GM21528 (cell line): ENCODE data around the gene MALL.
"Not testable (repeated sequence)": the region's sequence is repeated elsewhere in the genome, so short reads cannot be mapped to it uniquely, and the experiment has no call there.

Source experiments
- ATAC-seq: cut with Tn5 transposase; IDR thresholded peaks from one replicate; pipeline ENCODE4 v1.9.1; 2021; ENCODE audit warnings: mild to moderate bottlenecking, moderate library complexity; ENCODE audit not compliant: unreplicated experiment, low FRiP score

Gene MALL

DNA sequence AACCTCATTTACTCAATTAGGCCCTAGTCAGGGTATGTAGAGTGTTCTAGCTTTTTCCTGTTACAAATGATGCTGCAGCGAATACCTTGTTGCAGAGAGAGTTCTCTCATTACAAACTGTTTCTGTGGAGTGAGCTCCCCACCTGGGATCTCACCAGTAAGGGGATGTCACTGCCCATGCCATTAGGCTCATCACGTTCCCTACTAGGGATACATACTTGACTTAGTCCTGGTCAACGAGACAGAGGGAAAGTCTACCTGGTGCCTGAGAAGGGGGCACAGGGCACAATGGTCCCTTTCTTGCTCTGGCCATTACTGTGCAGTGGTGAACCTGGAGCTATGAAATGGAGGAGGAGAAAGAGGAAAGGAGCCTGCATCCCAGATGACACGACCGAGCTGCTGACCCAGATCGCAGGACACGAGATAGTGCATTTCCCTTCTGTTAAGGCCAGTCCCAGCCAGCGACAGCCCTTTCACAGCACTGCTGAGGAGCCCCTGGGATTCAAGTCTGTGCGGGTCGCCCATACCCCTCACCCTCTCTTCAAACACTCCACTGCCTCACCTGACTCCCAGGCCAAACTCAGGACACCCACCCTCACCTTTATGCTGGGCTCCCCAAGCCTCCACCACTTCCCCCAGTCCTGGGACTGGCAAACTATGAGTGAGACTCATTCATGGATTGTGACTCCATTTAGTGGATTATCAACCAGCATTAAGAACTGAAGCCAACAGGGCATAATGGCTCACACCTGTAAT is 16.0 kb downstream of the MALL start:
- no peak for ATAC-seq

DNA sequence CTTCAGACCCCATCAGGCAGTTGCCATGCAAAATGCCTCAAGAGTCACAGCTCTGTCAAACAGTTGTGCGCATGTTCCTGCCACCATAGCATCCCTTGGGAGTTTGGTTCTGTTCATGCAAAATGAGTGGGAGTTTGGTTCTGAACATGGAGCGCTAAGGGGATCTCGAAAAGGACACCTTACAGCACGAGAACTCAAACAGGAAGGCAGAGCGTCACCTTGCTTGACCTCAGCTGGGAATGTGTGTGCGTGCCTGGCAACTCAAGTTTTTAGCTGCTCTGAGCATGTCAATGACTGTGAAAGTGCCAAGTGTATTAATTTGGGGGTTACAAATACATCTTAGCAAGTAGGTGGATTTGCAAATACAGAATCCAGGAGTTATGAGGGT is 16.6 kb downstream of the MALL start:
- no peak for ATAC-seq

DNA sequence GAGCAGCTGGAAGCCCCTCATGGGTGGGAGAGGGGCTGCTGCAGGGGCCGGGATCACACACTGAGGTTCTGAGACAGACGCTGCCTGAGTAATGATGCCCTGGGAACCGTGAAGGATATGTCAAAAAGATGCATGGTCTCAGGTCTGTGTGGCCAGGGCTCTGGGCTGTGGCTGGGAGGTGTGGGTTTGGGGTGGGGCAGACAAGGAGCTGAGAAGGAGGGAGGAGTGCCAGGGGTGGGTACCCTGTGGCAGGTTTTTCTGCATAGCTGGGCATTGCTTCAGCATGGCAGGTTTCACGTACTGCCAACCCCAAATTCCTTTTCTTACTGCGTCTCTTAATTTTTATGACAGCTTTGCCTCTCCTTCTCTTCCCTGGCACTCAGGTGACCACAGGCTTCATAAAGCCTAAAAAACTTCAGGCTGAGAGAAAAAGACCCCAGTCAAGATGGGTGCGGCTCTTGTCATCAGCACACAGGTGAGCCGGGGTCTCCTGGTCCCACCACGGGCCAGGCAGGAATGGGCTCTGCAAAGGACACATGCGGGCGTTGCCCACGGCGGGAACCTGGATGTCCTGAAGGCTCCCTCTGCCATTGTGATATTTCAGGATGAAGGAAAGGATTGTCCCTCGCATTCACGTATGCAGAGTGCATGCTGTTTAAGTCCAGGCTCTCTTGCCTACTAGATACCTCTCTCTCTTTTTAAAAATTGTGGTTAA is 18.0 kb downstream of the MALL start:
- ATAC-seq = no peak

DNA sequence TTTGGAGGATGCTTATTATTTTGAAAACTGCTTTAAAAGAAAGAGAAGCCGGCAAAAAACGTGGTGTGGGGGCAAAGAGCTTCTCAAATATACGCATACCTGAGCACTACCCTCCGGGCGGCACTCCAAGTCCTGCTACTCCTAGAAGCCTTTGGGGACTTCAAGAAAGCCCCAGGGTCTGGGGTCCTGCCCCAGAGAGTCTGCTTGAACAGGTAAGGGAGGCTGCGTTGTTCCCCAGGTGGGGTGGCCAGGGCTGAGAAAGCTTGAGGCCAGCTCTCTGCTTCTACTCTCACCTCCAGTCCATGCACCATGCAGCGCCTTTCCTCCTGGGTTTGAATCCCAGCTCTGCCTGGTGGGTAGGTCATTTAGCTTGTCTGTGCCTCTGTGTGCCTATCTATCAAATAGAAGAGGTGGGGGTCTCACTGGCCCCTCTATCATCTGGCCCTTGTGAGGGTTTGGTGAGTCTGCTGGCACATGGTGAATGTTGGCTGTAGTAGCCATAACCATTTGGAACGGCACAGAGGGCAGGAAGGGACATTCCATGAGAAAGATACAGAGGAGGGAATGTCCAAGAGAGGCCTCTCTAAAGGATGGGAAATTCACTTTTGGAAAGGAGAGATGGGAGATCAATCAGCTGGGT is 19.5 kb downstream of the MALL start:
- no peak for ATAC-seq

DNA sequence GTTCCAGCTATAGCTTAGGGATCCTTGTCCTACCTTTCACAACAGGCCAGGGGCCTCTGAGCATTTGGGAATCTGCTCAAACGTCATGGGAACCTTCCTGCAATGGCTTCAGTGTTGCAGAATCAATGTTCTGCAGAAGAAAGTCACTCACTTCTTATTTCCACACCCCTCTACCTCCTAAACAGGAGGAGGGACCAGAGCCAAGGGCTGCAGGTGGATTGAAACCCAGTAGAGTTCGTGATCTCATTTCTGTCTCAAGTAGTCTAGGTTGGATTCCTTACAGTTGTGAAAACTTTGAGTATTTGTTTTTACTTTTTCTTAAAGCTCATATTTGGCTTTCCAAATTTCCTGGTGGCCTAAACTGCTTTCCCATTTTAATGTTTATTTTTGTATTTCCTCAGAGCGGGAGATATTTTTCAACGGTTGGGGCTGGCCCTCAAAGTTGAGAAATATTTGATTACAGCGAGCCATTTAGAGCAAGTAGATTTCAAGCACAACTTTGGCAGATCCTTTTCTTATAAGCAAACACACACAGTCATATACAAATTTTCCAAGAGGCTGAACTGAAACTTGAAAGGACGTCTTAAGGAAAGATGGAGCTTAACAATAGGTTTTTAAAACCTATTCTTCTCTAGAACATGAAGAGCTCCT is 20.6 kb downstream of the MALL start:
- not testable (repeated sequence) for ATAC-seq

DNA sequence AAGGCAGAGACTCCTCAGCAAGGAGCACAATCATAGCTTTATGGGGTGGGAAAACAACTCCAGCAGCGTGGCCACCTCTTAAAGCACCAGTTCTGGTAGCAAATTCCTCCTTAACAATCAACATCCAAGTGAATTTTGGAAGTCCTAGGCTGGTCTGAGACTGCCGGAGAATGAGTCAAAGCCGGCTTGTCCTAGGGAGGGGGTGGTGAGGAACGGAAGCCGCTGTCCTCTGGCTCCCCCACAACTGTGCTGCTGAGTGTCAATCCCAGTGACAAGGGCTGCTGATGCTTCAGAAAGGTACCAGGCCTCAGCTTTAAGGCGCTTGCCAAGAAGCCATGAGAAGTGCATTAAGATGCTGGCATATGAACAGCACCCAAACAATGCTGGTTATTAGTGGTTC is 21.7 kb downstream of the MALL start:
- not testable (repeated sequence) for ATAC-seq

DNA sequence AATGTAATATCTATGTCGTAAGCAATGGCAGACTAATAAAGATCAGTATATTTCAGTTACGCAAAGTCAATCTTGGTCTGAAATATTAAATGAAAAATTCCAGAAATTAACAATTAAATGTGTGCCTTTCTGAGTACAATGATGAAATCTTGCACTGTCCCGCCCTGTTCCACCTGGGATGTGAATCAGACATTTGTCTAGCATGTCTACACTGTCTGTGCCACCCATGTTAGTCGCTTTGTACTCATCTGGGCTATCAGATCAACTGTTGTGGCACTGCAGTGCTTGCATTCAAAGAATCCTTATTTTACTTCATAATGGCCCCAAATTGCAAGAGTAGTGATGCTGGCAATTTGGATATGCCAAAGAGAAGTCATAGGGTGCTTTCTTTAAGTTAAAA is 25.5 kb downstream of the MALL start:
- not testable (repeated sequence) for ATAC-seq

DNA sequence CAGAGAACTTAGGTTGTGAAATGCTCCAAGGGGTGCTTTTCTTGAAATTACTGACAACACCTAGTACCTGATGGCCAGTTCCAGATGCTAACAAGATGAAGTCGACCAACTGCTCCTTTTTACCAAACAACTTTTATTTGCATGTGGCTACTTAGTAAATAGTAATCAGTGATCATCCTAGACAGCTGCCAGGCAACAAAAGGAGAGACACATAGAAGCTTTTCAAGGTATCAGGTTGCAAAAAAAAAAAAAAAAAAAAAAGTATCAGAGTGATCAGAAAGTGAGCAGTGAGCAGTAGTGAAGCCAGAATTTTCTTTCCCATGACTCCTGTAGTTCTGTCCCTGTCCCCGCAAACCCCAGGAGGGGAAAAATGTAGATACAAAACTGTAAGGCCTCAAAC is 31.9 kb downstream of the MALL start:
- ATAC-seq = not testable (repeated sequence)

DNA sequence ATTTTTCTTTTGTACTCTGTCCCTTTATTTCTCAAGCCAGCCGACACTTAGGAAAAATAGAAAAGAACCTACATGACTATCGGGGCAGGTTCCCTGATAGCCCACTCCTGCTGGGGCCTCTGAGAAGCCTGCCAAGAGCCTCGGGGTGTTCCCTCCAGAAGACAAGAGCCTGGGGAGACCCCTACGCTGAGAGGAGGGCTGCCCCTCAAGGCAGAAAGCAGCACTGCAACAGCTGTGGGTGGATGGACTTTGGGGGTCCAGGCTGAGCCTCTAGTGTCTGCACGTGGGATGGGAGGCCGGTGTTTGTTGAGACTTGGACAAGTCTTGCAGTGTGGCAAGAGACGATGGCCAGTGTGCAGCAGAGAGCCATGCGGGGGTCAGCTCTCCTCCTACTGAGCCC is 32.5 kb downstream of the MALL start:
- not testable (repeated sequence) for ATAC-seq

DNA sequence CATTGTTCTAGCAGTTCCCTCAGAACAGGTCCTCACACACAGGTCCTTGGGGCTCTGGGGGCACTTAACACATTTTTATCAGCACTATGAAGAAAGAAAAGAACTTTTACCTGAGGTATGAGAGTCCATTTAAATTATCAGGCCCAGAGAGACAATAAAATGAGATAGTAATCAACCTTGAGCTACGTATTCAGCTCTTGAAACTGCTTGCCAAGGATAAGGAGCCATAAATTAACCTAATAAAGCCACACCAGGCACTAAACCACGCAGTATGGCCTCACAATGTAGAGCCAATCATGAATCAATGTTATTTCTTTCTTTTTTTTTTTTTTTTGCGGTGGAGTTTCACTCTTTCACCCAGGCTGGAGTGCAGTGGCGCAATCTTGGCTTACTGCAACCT is 37.5 kb downstream of the MALL start:
- ATAC-seq = not testable (repeated sequence)

DNA sequence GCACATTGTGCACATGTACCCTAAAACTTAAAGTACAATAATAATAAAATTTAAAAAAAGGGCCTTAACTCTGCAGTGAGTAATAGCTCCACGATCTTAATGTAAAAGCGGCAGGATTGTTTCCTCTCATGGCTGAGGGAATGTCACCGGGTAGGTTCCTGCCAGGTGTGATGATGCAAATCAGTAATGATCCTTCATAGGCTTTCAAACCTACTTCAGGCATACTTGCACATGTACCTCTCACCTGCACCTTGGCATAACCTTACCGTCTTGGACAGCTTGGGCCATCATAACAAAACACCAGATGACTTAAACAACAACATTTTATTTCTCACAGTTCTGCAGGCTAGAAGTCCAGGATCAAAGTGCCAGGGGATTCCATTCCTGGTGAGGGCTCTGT is 39.7 kb downstream of the MALL start:
- not testable (repeated sequence) for ATAC-seq

DNA sequence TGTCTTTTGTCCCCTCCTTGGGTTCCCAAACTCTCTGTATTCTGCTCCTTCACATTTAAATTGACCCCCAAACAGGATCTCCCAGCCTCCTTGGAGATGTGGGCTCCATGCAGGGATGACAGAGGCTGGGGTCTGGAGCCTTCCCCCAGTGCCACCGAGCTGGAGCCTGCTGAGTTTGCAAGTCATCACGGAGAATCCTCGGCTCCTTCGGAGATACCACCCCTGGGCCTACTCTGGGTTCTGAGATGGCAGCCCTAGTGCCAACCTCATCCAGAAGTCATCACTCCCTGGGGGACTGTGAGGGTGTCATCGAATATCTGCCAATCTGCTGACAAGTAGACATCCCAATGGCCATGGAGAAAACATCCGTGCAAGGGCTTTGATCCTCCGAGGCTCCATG is 45.8 kb downstream of the MALL start:
- not testable (repeated sequence) for ATAC-seq

DNA sequence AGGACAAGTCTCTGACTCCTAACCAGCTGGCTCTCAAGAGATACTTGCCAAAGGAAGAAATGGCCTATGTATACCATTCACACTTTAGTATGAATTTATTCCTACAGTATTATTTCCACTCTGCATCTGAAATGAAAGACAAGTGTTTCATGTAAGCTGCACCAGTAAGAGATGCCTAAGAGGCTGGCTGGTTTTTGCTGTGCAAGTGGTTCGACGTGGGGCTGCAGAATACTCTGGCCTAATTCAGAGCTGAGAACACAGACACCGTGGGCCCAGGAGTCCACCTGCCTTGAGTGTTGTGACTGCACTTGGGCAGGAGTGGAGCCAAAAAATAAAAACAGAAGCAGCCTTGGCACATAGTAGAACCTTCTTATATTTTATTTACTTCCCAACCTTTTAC is 47.5 kb downstream of the MALL start:
- ATAC-seq = not testable (repeated sequence)

DNA sequence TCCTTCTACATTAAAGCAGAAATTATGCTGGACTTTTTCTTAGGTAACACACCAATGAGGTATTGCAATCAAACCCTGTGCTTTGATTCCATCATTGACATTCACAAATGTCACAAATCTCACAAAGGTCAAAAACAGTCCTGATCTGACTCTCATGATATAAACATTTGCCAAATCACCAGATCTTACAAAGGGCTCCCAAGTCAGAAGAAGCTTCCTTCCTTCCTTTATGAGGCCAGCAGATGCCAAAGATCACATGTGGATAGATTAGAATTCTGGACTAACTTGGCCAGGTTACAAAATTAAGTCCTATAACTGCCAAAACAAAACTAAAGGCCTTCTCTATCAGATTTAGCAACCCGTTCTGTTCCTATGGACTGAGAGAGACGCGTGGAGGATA is 53.3 kb downstream of the MALL start:
- ATAC-seq = not testable (repeated sequence)

DNA sequence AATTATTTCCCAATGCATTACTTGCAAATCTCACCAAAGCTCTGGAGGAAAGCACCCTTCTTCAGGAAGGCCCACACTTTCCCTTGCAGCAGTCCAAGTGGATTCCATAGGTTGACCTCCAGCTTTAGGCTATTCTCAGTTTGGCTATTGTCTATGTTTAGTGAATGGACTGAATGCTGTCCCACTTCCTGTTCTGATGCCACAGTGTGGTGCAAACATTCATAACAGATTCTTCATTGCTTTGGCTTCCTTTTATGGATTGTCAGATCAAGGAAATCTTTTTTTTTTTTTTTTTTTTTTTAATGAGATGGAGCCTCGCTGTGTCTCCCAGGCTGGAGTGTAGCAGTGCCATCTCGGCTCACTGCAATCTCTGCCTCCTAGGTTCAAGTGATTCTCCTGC is 55.1 kb downstream of the MALL start:
- ATAC-seq = not testable (repeated sequence)

DNA sequence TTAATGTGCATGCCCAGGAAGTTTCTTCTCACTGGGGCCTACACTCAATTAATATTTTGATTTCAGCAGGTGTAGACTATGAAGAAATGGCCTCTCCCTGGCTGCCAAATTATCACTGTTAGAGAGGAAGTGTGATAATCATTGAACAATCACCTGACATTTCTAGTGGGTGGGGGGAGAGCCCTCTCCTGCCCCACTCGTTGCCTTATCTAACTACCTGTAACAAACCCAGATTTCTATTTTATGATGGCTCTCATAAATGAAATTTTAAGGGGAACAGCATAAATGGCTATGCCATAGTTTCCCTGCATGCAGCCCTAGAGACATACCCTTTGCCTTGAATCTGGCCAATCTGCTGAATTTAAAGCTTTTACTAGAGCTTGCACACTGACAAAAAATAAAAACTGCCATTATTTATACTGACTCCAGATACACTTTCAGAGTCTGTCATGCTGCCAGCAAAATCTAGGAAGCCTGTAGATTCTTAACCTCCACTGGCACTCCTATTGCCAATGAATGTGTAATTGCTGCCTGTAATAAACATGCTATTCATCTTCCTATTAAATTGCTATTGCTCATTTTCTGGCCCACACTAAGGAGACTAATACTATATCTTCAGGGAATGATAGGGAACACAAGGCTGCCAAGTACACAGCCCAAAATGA is 55.8 kb downstream of the MALL start:
- ATAC-seq = not testable (repeated sequence)

DNA sequence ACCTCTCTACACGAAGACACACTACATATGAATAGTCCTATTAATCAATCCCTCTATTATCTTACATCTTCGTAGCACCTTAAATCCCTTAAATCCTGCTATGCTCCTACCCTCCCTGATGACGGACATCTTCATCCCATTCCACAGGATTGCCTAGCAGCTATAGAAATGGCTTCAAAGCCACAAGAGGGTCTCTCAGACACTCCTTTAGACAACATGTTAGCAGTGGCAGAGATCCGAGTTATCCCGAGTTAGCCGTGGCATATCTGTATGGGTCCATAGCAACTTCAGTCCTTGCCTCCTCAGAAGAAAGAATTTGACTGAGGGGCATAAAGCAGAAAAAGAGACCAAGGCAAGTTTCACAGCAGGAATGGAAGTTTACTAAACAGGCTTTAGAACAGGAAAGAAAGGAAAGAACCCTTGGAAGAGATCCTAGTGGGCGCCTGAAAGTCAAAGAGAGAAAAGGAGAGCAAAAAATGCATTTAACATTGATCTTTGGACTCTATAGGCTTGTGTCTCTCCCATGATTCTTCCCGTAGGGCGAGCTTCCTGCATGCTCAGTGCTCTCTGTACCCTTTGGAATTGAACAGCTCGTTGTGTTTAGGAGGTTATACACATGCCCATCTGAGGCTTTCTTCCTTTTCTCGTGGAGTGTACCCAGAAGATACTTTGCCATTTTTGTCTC is 56.5 kb downstream of the MALL start:
- not testable (repeated sequence) for ATAC-seq

DNA sequence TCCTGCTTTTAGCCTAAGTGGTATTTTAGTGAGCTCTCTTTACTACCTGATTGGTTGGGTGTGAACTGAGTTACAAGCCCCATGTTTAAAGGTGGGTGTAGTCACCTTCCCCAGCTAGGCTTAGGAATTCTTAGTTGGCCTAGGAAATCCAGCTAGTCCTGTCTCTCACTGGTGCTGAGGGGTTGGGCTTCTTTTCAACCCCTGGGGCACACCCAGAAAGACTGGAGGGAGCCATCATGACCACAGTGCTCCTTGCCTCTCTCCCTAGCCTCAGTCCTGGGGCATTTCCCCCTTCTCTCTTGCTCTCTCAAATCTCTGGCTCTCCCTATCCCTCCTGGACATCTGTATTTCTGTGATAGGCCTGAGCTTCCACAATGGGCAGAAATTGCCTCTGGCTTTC is 57.6 kb downstream of the MALL start:
- ATAC-seq = not testable (repeated sequence)

DNA sequence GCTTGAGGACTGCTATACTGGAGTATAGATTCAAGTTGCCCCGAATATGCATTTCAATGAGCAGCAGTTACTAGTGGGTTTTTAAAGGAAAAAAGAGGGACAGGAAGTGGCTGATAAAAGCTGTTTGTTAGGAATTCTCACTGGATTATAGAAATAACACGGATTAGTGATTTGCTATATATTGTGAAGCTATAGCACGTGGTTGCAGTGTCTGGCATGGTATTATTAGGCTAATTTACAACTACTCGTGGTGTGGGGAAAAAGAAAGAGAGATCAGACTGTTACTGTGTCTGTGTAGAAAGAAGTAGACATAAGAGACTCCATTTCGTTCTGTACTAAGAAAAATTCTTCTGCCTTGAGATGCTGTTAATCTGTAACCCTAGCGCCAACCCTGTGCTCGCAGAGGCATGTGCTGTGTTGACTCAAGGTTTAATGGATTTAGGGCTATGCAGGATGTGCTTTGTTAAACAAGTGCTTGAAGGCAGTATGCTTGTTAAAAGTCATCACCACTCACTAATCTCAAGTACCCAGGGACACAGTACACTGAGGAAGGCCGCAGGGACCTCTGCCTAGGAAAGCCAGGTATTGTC is 59.7 kb downstream of the MALL start:
- ATAC-seq = not testable (repeated sequence)
